ENCODE data around the gene AIP. TPM values are rescaled to one million over a fixed set of nuclear protein-coding genes. Genes with fewer than 3 reads are reported as not detected.

The AIP gene
- total and polyA plus RNA-seq, 10 donors, result 72.2 to 146 (median 92.6) TPM

- H3K27me3 ChIP-seq (replicated peaks in 1 of 7), result peaks cover 0 to 23% (median 0%) of the 10 kb centered on the region in 7 donors
- intact Hi-C loops (cut with DNase I; ENCODE audit: low total_unique reads), result no loop called here
- TF ChIP-seq CTCF (IDR thresholded peaks at IDR 0.05 in 8 of 11, conservative IDR thresholded peaks at IDR 0.05 in 3 of 11) (no peak), POLR2A (IDR thresholded peaks at IDR 0.05) (no peak), POLR2AphosphoS5 (IDR thresholded peaks at IDR 0.05) (no peak)
- H3K27ac ChIP-seq, result no peak overlapping the region
- no peak overlapping the region for H3K4me3 ChIP-seq
- peaks cover 8 to 51% (median 31%) of the 10 kb centered on the region in 6 donors for H3K4me1 ChIP-seq
- peaks cover 0 to 82% (median 58%) of the 10 kb centered on the region in 6 donors for H3K36me3 ChIP-seq
- no peak for DNase-seq
- WGBS, 5 donors, result 78 to 92% (median 82%) methylated on average over 1 of the region's 1 CpG
- H3K9me3 ChIP-seq, result no peaks in the 10 kb centered on the region
Measured at GRCh38 chr11:67500484-67500821, 17.6 kb downstream of the AIP start.

- Histone ChIP-seq H3K4me1 (peaks cover 14 to 58% (median 37%) of the 10 kb centered on the region in 6 donors), H3K27me3 (replicated peaks in 1 of 7) (peaks cover 0 to 23% (median 0%) of the 10 kb centered on the region in 7 donors), H3K4me3 (no peak overlapping the region), H3K36me3 (peaks cover 0 to 76% (median 52%) of the 10 kb centered on the region in 6 donors), H3K27ac (peak overlapping the region in 1 of 8 donors; percentile 21), H3K9me3 (no peaks in the 10 kb centered on the region)
- DNase-seq, result no peak
- TF ChIP-seq CTCF (IDR thresholded peaks at IDR 0.05 in 8 of 11, conservative IDR thresholded peaks at IDR 0.05 in 3 of 11) (no peak), POLR2A (IDR thresholded peaks at IDR 0.05) (no peak), POLR2AphosphoS5 (IDR thresholded peaks at IDR 0.05) (no peak)
- 83 to 95% (median 90%) methylated on average over 8 to 9 of the region's 9 CpGs for WGBS, 5 donors
- intact Hi-C loops (cut with DNase I; ENCODE audit: low total_unique reads), result no loop called here
Measured at GRCh38 chr11:67500831-67501715, 18.2 kb downstream of the AIP start.

- Histone ChIP-seq H3K4me3 (no peak overlapping the region), H3K27ac (no peak overlapping the region), H3K27me3 (replicated peaks in 1 of 7) (peaks cover 0 to 23% (median 0%) of the 10 kb centered on the region in 7 donors), H3K36me3 (peaks cover 0 to 74% (median 44%) of the 10 kb centered on the region in 6 donors), H3K4me1 (peaks cover 21 to 65% (median 45%) of the 10 kb centered on the region in 6 donors), H3K9me3 (no peaks in the 10 kb centered on the region)
- no peak for TF ChIP-seq POLR2A (IDR thresholded peaks at IDR 0.05)
- TF ChIP-seq CTCF (IDR thresholded peaks at IDR 0.05 in 8 of 11, conservative IDR thresholded peaks at IDR 0.05 in 3 of 11), result no peak
- TF ChIP-seq POLR2AphosphoS5 (IDR thresholded peaks at IDR 0.05), result peak in 1 of 3 donors; percentile 29
- intact Hi-C loops (cut with DNase I; ENCODE audit: low total_unique reads), result no loop called here
- 95 to 99% (median 96%) methylated on average over 18 of the region's 18 CpGs for WGBS, 5 donors
- DNase-seq, result no peak
Measured at GRCh38 chr11:67501854-67502253, 19.0 kb downstream of the AIP start.

- H3K27me3 ChIP-seq (replicated peaks in 1 of 7), result peaks cover 0 to 23% (median 0%) of the 10 kb centered on the region in 7 donors
- 87 to 96% (median 96%) methylated on average over 9 to 18 of the region's 18 CpGs for WGBS, 5 donors
- DNase-seq, result no peak
- intact Hi-C loops (cut with DNase I; ENCODE audit: low total_unique reads), result no loop called here
- peaks cover 27 to 71% (median 51%) of the 10 kb centered on the region in 6 donors for H3K4me1 ChIP-seq
- H3K36me3 ChIP-seq, result peaks cover 0 to 71% (median 38%) of the 10 kb centered on the region in 6 donors
- H3K27ac ChIP-seq, result no peak overlapping the region
- no peak overlapping the region for H3K4me3 ChIP-seq
- TF ChIP-seq POLR2A (IDR thresholded peaks at IDR 0.05), result no peak
- no peaks in the 10 kb centered on the region for H3K9me3 ChIP-seq
Measured at GRCh38 chr11:67502328-67502979, 19.6 kb downstream of the AIP start.

Data from spleen (tissue), 11 donors.